Measurements from ENCODE around the gene PRKACB.

PRKACB gene

GRCh38 chr1:84135341-84135740 is 8.7 kb upstream of the PRKACB start:
- DNase-seq (ENCODE audit: low read depth) = no peak
- TF ChIP-seq CTCF (IDR thresholded peaks at IDR 0.05; ENCODE audit: control insufficient read depth, extremely low read depth, insufficient read depth) = no peak

GRCh38 chr1:84141182-84142003 is 2.7 kb upstream of the PRKACB start:
- DNase-seq (ENCODE audit: low read depth) = no peak
- no peak overlapping the region; the same call in 1 of the 2 replicates for H3K4me3 ChIP-seq (ENCODE audit: low read depth, low read length)
- TF ChIP-seq CTCF (IDR thresholded peaks at IDR 0.05; ENCODE audit: control insufficient read depth, extremely low read depth, insufficient read depth) = peak; percentile 48

More at GRCh38 chr1:84135341-84135740, 8.7 kb upstream of the PRKACB start:
- H3K4me3 ChIP-seq (ENCODE audit: low read depth, low read length) = no peak overlapping the region

- no peak for DNase-seq (ENCODE audit: low read depth)
- H3K4me3 ChIP-seq (ENCODE audit: low read depth, low read length) = peak overlapping the region; percentile 62
- TF ChIP-seq CTCF (IDR thresholded peaks at IDR 0.05; ENCODE audit: control insufficient read depth, extremely low read depth, insufficient read depth) = no peak
Measured at GRCh38 chr1:84145068-84145467, 997 bp downstream of the PRKACB start.

DNA sequence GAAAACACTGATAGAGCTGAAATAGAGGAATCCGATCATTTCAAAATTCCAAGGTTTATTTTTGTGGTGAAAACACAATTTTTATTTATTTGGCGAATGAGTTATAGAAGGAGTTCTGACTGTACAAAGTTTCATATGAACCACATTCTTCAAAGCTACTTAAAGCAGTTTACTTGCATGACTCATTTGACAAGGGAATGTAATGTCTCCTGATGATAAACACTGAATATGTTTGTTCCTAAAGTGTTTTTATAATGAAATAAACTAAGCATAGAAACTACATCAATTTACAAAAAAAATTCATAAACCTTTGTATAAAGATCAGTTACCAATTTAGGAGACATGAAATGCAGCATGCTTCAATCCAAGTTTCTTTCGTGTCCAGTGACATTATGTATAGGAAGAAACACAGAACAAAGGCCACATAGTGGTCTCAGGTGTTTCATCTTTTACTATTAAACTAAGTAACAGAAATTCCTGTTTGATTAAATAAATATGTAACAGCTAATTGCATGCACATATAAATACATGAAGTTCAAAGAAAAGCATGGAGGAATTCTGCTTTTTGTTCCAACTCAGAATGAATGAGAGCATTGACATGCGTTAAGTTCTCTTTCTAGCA is 2.5 kb downstream of the PRKACB start:
- no peak for DNase-seq (ENCODE audit: low read depth)
- peak overlapping the region; percentile 62 for H3K4me3 ChIP-seq (ENCODE audit: low read depth, low read length)
- no peak for TF ChIP-seq CTCF (IDR thresholded peaks at IDR 0.05; ENCODE audit: control insufficient read depth, extremely low read depth, insufficient read depth)

DNA sequence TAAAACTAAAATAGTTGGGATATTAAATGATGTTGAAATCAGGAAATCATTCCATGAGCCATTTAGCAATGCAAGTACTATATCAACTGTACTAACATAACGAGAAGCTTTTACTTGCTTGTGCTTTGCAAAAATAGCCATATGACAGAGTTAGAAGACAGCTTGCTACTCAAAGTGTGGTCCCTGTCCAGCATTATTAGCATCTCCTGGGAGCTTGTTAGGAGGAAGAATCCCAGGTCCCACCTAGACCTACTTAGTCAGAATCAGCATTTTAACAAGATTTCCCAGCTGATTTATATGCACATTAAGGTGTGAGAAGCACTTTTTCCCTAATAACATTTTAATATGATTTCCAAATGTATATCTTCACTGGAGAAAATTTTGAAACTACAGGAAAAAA is 4.7 kb downstream of the PRKACB start:
- peak overlapping the region; percentile 62 for H3K4me3 ChIP-seq (ENCODE audit: low read depth, low read length)
- no peak for TF ChIP-seq CTCF (IDR thresholded peaks at IDR 0.05; ENCODE audit: control insufficient read depth, extremely low read depth, insufficient read depth)
- no peak for DNase-seq (ENCODE audit: low read depth)

- H3K4me3 ChIP-seq (ENCODE audit: low read depth, low read length) = no peak overlapping the region
- no peak for TF ChIP-seq CTCF (IDR thresholded peaks at IDR 0.05; ENCODE audit: control insufficient read depth, extremely low read depth, insufficient read depth)
- no peak for DNase-seq (ENCODE audit: low read depth)
Measured at GRCh38 chr1:84152649-84153056, 8.6 kb downstream of the PRKACB start.

All from LNCaP clone FGC (cell line).